IMR-90 (cell line): Measurements from ENCODE around the gene VPS8. TPM values are rescaled to one million over a fixed set of nuclear protein-coding genes. Genes with fewer than 3 reads are reported as not detected.

Experiments
- ATAC-seq: fragments of 200-7000 bp; cut with Tn5 transposase; 2 replicates; pipeline ENCODE4 v1.9.1; 2020; ENCODE audit warnings: low read depth, mild to moderate bottlenecking, moderate library complexity
- BruUV-seq: library from RNA; stranded (reverse); fragments of 400-500 nt; replicated peaks from 2 replicates; lab custom pipeline; 2021; lab: Mats Ljungman, UMichigan
- CTCF ChIA-PET: fragments of 300-600 bp; formaldehyde crosslinking; extraction: SDS; loops from one replicate; lab custom pipeline; 2021; ENCODE audit warnings: antibody characterized with exemption; lab: Yijun Ruan, JAX
- POLR2A ChIA-PET: fragments of 300-600 bp; sonication (Branson Sonifier 250); formaldehyde crosslinking; loops from one replicate; lab custom pipeline; 2022; ENCODE audit warnings: antibody characterized with exemption; ENCODE audit not compliant: unreplicated experiment; lab: Charles Lee
- DNase-seq: peaks from one replicate; pipeline ENCODE4 v3.0.0; 2013
- H2AFZ ChIP-seq: replicated peaks from 2 replicates; pipeline ENCODE3; 2013; ENCODE audit warnings: low read length, mild to moderate bottlenecking; ENCODE audit not compliant: poor library complexity
- H2AK5ac ChIP-seq: 2 replicates; pipeline ENCODE4 v1.6.1; 2013; ENCODE audit warnings: low read depth, low read length, inconsistent platforms
- H2AK9ac ChIP-seq: replicated peaks from 2 replicates; pipeline ENCODE3; 2013; ENCODE audit warnings: mild to moderate bottlenecking, low read depth, low read length, moderate library complexity; ENCODE audit not compliant: poor library complexity
- H2BK120ac ChIP-seq: 2 replicates; pipeline ENCODE4 v1.6.1; 2013; ENCODE audit warnings: low read depth, low read length, inconsistent platforms
- H2BK15ac ChIP-seq: 3 replicates; pipeline ENCODE4 v1.6.1; 2013; ENCODE audit warnings: low read depth, low read length, inconsistent platforms
- H2BK20ac ChIP-seq: 2 replicates; pipeline ENCODE4 v1.6.1; 2013; ENCODE audit warnings: low read depth, mild to moderate bottlenecking, inconsistent platforms, low read length, moderate library complexity
- H2BK5ac ChIP-seq: 2 replicates; pipeline ENCODE4 v1.6.1; 2013; ENCODE audit warnings: mild to moderate bottlenecking, low read depth, low read length, inconsistent platforms; ENCODE audit not compliant: poor library complexity, severe bottlenecking
- H3K14ac ChIP-seq: replicated peaks from 2 replicates; pipeline ENCODE4 v1.6.1; 2013; ENCODE audit warnings: low read depth, low read length, inconsistent platforms
- H3K18ac ChIP-seq: 2 replicates; pipeline ENCODE4 v1.6.1; 2013; ENCODE audit warnings: low read depth, low read length, control low read depth
- H3K23ac ChIP-seq: 2 replicates; pipeline ENCODE4 v1.6.1; 2013; ENCODE audit warnings: low read depth, low read length, inconsistent platforms
- H3K27ac ChIP-seq: 2 replicates; pipeline ENCODE4 v1.5.1; 2013; ENCODE audit warnings: mild to moderate bottlenecking, control low read depth, low read length; ENCODE audit not compliant: insufficient read depth
- H3K27me3 ChIP-seq: 2 replicates; pipeline ENCODE4 v1.6.1; 2013; ENCODE audit warnings: low read length; ENCODE audit not compliant: control insufficient read depth, insufficient read depth
- H3K36me3 ChIP-seq: 2 replicates; pipeline ENCODE4 v1.6.1; 2013; ENCODE audit warnings: low read length, mixed read lengths; ENCODE audit not compliant: control insufficient read depth, insufficient read depth
- H3K4ac ChIP-seq: 2 replicates; pipeline ENCODE4 v1.6.1; 2013; ENCODE audit warnings: low read depth, low read length, inconsistent platforms
- H3K4me1 ChIP-seq: 2 replicates; pipeline ENCODE4 v1.6.1; 2013; ENCODE audit warnings: low read length, mixed read lengths; ENCODE audit not compliant: control insufficient read depth, insufficient read depth
- H3K4me2 ChIP-seq: 2 replicates; pipeline ENCODE4 v1.6.1; 2013; ENCODE audit warnings: low read depth, mild to moderate bottlenecking, control low read depth, low read length, moderate library complexity
- H3K4me3 ChIP-seq: 2 replicates; pipeline ENCODE4 v1.5.1; 2013; ENCODE audit warnings: low read depth, mild to moderate bottlenecking, control low read depth, low read length, moderate library complexity; ENCODE audit not compliant: insufficient read depth
- H3K56ac ChIP-seq: 2 replicates; pipeline ENCODE4 v1.6.1; 2013; ENCODE audit warnings: low read length, inconsistent platforms; ENCODE audit not compliant: insufficient read depth; ENCODE audit errors: extremely low read depth
- H3K79me1 ChIP-seq, 2 experiments: 2 replicates each; pipeline ENCODE4 v1.6.1; 2013; ENCODE audit warnings: low read length in 2 of 2, inconsistent platforms in 1 of 2, low read depth in 1 of 2
- H3K9ac ChIP-seq: 2 replicates; pipeline ENCODE4 v1.6.1; 2013; ENCODE audit warnings: low read depth, low read length, control low read depth
- H3K9me1 ChIP-seq: 2 replicates; pipeline ENCODE4 v1.6.1; 2013; ENCODE audit warnings: low read length, inconsistent platforms; ENCODE audit not compliant: insufficient read depth
- H3K9me3 ChIP-seq: 2 replicates; pipeline ENCODE4 v1.6.1; 2013; ENCODE audit warnings: low read length; ENCODE audit not compliant: control insufficient read depth, insufficient read depth
- H4K20me1 ChIP-seq: 2 replicates; pipeline ENCODE4 v1.6.1; 2013; ENCODE audit warnings: low read length, inconsistent platforms; ENCODE audit not compliant: insufficient read depth
- H4K5ac ChIP-seq: 2 replicates; pipeline ENCODE4 v1.6.1; 2013; ENCODE audit warnings: mild to moderate bottlenecking, low read depth, low read length, control low read depth
- H4K8ac ChIP-seq, 2 experiments: 2 replicates each; pipeline ENCODE4 v1.6.1; 2013; ENCODE audit warnings: low read depth in 2 of 2, low read length in 2 of 2, control low read depth in 1 of 2, inconsistent platforms in 1 of 2
- H4K91ac ChIP-seq: 2 replicates; pipeline ENCODE4 v1.6.1; 2013; ENCODE audit warnings: low read depth, low read length, inconsistent platforms; ENCODE audit not compliant: insufficient read depth
- BHLHE40 ChIP-seq: fragments of 150-350 bp; IDR thresholded peaks from 2 replicates; pipeline ENCODE4 v1.6.1; 2016; ENCODE audit warnings: mild to moderate bottlenecking, low read depth, low read length
- CEBPB ChIP-seq: IDR thresholded peaks from 2 replicates; pipeline ENCODE4 v1.6.1; 2012; ENCODE audit warnings: low read depth, low read length, improper control_type of control experiment
- CHD1 ChIP-seq: IDR thresholded peaks from 2 replicates; pipeline ENCODE4 v1.6.1; 2012; ENCODE audit warnings: low read depth, low read length, improper control_type of control experiment
- WGBS, 2 experiments: methylation state at CpG; one replicate each; pipeline versions ENCODE4 v1.1.5 to v1.1.7; 2013; ENCODE audit warnings: missing lambda C conversion rate in 2 of 2; ENCODE audit not compliant: insufficient read length in 1 of 2; ENCODE audit errors: extremely low coverage in 2 of 2; 5-methylcytosine and 5-hydroxymethylcytosine counted together
- dilution Hi-C: fragments of 300-500 bp; cut with HindIII; formaldehyde crosslinking; loops from one replicate; pipeline ENCODE4 v1.14.3; 2018; ENCODE audit warnings: low sequenced_read_pairs; ENCODE audit not compliant: unreplicated experiment
- in situ Hi-C: fragments of 300-500 bp; cut with MboI; formaldehyde crosslinking; loops from 3 replicates; pipeline ENCODE4 v1.14.3; 2019; ENCODE audit warnings: low sequenced_read_pairs, inconsistent platforms, mixed read lengths
- intact Hi-C: fragments of 100-400 bp; cut with micrococcal nuclease; formaldehyde crosslinking; loops from 2 replicates; pipeline ENCODE4 v1.10.0; 2022
- polyA plus RNA-seq, 3 experiments: library from polyadenylated mRNA; depleted of rRNA; stranded (reverse); fragments of >200 nt; gene quantifications; 2 replicates each; pipeline ENCODE4 v1.2.3, GENCODE V29; 2012; ENCODE audit warnings: low replicate concordance in 1 of 3
- total RNA-seq: library from RNA; depleted of rRNA; stranded (reverse); fragments of >200 nt; gene quantifications from 2 replicates; pipeline ENCODE4 v1.2.3, GENCODE V29; 2012

VPS8 gene
- total and polyA plus RNA-seq, 2 of the 4 experiments (the other 2 are of a cell fraction): 14.0 to 56.1 TPM

DNA sequence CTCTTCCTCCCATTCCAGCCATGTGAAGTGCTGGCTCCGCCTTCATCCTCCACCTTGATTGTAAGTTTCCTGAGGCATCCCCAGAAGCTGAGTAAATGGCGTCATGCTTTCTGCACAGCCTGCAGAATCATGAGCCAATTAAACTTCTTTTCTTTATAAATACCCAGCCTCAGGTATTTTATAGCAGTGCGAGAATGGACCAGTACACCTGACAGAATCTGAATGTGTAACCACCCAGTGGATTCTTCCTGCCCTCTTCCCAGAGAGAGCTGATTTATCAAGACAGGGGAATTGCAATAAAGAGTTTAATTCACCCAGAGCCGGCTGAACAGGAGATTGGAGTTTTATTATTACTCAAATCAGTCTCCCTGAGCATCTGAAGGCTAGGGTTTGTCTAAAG lies 254.3 kb downstream of the VPS8 start:
- in situ Hi-C loops: no loop called here
- Histone ChIP-seq H3K4me1 (no peaks in the 10 kb centered on the region), H3K23ac (no peak overlapping the region), H3K9ac (no peak overlapping the region), H3K14ac (no peak overlapping the region), H2AK5ac (no peak overlapping the region), H4K20me1 (no peaks in the 10 kb centered on the region), H3K27ac (no peak overlapping the region), H3K56ac (no peak overlapping the region), H3K4me2 (no peak overlapping the region), H3K4me3 (no peak overlapping the region), H3K36me3 (no peaks in the 10 kb centered on the region), H2BK15ac (no peak overlapping the region), H3K9me3 (no peaks in the 10 kb centered on the region), H2AK9ac (no peak overlapping the region), H3K9me1 (no peaks in the 10 kb centered on the region), H3K79me1 (no peaks in the 10 kb centered on the region), H2BK120ac (no peak overlapping the region), H4K5ac (no peak overlapping the region), H4K8ac (no peak overlapping the region), H3K27me3 (no peaks in the 10 kb centered on the region; the same call in 1 of the 2 replicates), H3K18ac (no peak overlapping the region), H2AFZ (no peak overlapping the region), H4K91ac (no peak overlapping the region), H2BK5ac (no peak overlapping the region), H3K4ac (no peak overlapping the region), H2BK20ac (no peak overlapping the region)
- no peak for DNase-seq
- WGBS, 2 experiments: no CpG with 5 or more reads among the region's 4 CpGs
- intact Hi-C loops: no loop called here
- POLR2A ChIA-PET: no interaction called here
- no TSS peak for BruUV-seq
- ATAC-seq: no peak
- no peak for TF ChIP-seq CHD1
- no peak for TF ChIP-seq CEBPB
- TF ChIP-seq BHLHE40: no peak
- dilution Hi-C loops: no loop called here
- CTCF ChIA-PET: no interaction called here
